SW480 (cell line): ENCODE data around the gene E2F3.
"Not testable (repeated sequence)": the region's sequence is repeated elsewhere in the genome, so short reads cannot be mapped to it uniquely, and the experiment has no call there.

Experiments used
- DNase-seq: peaks from one replicate; pipeline ENCODE4 v3.0.0-alpha.2; 2016; ENCODE audit warnings: low spot score

Gene E2F3

DNA sequence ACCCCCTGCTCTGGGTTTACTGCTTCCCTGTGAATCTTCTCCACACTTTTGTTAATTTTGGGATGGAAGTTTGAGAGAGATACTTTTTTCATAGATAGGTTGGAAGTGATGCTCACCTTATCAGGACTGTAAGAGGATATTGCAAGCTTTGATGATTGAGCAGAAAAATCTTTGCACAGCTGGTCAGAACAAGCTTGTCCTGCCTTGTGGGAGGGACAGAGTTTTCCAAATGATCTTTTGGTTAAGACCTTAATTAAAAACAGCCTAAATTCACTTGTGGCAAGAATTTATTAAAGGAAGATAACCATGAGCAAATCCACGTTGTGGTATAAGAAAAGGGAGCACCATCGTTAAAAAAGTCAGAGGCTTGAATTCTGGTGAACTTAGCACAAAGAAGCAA is 32.2 kb downstream of the E2F3 start:
- DNase-seq: no peak

DNA sequence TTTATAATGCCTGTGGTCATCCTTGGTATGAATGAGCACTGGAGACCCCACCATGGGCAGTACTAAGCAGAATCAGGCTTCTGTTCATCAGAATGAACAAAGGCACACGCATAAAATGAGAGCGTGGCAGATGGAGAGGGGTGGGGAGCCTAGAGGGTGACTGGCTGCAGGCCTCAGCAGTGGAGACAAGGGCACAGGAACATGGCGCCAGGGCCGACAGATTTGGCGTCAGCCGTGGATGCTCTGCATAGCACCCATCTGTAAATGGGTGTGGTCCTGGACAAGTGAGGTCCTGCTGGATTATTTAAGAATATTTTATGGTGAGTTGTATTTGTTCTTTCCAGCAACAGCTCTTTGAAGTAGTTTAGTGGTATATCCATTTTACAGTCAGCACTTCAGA is 33.1 kb downstream of the E2F3 start:
- no peak for DNase-seq

DNA sequence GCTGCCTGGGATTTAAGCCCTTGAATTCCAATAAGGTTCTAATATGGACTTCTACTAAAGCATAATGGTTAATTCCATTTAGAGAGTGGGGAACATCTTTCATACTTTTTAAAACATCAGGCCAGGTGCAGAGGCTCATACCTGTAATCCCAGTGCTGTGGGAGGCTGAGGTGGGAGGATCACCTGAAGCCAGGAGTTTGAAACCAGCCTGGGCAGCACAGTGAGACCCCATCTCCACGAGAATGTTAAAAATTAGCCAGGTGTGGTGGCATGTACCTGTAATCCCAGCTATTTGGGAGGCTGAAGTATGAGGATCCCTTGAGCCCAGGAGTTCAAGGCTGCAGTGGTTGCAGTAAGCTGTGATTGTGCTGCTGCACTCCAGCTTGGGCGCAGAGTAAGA is 35.0 kb downstream of the E2F3 start:
- no peak for DNase-seq

DNA sequence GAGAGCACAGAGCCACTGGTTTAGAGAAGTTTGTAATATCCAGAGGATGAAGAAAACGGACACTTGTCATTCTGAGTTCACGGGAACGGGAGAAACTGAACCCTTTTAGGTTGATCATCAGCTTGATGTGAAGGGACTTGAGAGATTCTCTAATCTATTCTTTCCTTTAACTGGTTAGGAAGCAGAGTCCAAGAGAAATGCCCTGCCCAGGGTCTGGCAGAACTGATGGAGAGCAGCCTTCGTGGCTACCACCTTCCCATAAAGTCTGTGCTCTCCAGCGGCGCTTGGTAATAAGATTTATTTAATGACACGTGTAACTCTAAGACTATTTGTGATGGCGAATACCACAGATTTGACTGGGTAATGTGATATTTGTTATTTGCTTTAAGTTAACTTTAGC is 36.0 kb downstream of the E2F3 start:
- DNase-seq: no peak

DNA sequence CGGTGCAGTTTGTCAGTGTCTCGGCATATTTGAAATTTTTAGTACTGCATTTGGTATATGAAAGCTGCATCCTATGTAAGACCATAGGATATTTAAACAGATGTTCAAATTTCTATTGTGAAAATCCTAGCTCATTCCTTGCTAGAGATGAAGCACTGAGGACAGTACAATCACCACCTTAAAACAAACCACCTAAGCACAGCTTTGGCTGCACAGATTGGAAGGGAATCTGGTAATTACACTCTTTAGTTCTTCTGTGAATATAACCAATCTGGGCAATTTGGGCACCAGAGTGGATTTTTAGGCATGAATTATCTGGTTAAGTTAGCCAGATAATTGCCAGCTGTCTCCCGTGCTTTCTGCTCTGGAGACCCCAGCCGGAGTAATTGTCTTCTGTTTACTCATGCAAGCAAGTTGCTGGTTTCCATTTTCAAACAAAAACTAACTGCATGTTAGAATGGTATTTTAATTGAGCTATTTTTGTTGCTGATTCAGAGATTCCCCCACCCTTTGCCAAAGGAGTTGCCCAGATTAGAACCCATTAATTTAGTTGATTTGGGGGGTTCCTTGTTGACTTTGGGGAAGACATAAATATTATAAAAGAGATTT is 36.9 kb downstream of the E2F3 start:
- DNase-seq: no peak

DNA sequence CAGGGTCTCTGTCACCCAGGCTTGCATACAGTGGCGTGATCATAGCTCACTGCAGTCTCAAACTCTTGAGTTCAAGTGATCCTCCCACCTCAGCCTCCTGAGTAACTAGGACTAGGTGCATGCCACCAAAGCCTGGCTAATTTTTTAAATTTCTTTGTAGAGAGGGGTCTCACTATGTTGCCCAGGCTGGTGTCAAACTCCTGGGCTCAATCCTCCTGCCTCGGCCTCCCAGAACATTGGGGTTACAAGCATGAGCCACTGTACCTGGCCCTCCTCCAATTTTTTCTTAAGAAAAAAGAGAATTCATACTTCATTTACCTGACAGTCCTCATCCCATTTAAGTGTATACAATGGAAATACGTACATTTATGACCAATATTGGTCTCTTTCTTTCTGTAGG is 37.9 kb downstream of the E2F3 start:
- no peak for DNase-seq

DNA sequence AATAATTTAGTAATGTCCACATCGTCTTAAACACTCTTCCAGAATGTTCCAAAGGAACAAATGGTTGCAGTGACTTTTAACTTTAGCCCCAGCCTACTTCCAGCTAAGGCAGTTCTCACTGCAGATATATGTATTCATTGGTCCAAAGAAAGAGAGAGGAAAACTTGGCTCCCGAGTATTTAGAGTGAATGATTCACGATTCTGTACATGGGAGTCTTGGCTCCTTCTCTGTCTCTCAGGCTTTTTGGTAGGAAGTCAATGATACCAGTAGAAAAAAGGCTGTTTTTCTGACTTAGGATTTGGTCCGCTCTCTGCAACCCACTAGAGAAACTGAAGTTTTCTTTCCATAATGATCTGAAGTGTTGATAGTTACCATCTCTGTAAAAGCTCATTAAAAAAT is 38.6 kb downstream of the E2F3 start:
- DNase-seq: no peak

DNA sequence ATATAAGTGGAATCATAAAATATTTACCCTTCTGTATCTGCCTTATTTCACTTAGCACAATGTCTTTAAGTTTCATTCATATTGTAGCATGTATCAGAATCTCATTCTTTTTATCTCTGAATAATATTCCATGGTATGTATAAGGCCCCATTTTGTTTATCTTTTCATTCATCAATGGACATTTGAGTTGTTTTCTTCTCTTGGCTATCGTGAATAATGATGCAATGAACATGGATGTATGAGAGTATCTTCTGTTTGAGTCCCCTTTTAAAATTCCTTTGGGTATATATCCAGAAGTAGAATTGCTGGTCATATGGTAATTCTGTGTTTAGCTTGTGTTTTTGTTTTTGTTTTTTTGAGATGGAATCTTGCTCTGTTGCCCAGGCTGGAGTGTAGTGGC is 39.6 kb downstream of the E2F3 start:
- DNase-seq: no peak

DNA sequence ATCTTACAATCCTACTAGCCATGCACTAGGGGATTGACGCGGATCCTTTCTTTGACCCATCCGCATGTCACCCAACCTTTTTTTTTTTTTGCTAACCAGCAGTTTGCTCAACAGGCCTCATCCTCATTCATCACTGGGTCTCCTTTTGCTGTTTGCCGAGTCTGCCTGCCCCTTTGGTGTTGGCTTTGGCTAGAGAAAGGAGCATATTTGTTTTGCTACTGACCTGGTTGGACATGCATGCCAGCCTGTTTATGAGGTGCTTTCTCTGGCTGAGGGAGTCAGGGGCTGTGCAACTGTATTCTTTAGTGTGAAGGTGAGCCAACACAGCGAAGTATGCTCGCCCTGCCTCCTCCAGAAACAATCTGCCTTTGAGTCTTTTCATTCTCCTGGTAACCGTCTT is 40.2 kb downstream of the E2F3 start:
- DNase-seq: no peak

DNA sequence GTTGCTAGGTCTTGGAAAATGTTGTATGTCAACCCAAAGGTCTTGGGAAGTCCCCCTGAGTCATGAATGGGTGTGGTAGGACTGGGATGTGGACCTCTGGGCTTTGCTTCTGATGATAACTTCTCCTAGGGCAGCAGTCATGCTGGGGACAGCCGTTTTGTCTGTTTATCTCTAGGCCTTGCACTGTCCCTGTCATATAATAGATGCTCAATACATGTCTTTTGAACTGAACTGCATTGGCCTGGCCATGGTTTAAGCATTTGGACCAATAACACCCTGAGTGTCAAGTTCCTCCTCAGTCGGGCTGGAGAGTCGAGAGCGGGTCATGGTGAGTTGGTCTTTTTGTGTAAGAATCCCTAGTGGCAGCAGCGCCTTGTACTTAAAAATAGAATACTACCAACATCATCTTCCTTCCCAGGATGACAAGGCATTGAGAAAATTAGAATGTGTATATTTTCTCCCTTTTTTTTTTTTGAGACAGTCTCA is 43.1 kb downstream of the E2F3 start:
- DNase-seq: no peak

DNA sequence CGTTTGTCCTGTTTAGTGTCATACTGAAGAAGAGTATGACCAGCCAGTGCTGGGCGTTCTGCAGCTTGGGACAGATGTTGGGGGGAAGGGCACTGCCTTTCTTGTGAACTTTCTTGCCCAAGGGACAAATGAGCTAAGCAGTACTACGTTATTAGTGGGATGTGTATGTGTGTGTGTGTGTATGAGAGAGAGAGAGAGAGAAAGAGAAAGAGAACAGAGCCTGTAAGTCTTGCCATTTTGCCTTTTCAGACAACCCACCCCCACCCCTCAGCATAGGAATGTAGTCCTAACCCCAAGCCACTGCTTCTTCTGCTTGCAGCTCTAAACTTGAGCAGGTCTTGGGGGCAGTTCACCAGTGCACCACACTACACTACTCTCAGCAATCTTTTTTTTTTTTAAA is 45.5 kb downstream of the E2F3 start:
- DNase-seq: no peak

DNA sequence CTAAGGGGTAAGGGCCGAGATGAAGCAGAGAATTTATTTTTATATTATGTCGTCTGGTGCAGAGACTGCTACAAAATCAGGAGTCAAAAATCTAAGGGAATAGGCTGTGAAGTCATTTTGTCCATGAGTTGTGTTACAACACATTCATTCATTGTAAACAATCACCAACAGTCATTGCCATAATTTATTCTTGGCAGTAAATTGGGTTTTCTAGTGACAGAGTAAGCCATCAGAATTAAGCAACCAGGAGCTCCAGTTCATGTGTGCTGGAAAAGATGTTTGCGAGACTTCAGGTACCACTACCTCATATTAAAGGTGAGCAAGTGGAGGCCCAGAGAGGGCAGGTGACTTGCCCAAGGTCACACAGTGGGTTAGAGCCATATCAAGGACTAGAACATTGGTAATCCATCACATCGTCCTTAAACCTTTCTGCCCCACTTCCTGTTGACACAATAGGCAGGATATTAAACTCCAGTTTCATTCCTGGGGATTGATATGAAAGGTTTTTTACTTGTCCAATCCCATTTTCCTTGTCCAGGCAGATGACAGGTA is 46.0 kb downstream of the E2F3 start:
- DNase-seq: no peak

DNA sequence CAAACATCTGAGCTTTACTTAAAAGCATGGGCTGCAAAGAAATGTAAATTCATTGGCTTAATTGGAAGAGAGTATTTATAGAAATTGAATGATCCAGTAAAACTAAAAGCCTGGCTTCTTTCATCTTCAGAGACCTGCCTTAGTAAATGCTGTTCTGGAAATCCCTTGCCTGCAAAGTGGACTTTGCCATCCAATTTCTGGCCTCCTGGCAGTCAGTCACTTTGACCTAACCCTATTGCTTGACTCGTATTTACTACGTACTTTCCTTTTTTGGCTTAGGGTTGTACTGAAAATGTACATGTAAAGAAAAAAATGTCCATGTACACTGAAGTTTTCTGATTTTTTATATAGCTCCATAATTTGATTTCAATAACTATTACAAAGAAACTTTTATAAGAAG is 47.1 kb downstream of the E2F3 start:
- DNase-seq: no peak

DNA sequence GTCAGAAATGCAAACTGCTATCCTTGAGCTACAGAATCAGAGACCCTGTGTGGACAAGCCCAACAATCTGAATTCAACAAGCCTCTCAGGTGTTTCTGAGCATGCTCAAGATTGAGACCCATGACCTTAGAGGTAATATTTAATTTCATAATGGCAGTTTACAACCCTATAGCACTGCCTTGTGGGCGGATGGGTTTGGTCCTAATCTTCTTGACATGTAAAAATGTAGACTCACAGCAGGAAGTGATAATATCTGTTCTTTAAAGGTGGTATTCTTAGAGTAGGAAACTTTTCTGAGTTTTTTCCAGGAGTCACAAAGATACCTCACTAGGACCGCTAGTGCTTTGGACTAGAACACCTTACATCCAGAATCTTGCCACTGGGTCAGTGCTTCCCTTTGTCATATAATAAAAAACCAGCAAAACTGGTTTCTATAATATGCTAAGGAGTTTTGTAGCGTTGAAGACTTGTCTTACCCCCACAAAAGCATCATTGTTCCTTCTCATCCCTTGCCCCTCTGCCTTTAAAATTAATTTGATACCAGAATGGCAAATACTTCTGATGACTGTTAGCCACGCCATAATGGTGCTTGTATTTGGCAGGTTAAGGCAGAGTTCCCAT is 52.6 kb downstream of the E2F3 start:
- no peak for DNase-seq

DNA sequence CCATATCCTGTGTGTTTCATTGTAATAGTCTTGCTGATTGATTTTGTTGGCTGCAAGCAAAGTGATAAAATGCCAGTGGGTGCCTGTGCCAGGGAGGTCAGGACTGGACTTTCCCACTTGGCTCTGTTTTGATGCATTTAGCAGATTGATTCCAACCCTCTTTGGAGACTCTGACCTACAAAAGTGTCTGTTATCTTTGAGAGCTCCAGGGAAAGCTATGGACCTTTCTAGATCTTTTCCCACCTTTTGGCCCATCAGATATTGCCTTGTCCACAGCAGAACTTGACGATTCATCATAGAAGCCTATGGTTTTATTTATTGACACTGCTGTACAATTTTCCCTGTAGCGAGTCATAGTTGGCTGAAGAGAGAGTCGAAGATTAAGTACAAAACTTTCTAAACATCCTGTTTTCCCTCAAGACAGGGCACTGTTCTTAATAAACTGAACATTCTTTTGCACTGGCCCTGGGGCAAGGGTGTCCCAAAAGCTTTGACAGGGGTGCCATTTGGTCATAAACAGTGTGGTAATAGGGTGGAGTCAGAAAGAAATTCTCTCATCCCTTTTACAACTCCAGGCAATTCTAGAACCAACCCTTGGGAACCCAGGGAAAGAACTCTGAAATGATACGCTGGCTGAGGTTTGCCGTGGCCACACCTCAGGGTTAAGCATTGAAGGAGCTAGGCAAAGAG is 53.7 kb downstream of the E2F3 start:
- no peak for DNase-seq

DNA sequence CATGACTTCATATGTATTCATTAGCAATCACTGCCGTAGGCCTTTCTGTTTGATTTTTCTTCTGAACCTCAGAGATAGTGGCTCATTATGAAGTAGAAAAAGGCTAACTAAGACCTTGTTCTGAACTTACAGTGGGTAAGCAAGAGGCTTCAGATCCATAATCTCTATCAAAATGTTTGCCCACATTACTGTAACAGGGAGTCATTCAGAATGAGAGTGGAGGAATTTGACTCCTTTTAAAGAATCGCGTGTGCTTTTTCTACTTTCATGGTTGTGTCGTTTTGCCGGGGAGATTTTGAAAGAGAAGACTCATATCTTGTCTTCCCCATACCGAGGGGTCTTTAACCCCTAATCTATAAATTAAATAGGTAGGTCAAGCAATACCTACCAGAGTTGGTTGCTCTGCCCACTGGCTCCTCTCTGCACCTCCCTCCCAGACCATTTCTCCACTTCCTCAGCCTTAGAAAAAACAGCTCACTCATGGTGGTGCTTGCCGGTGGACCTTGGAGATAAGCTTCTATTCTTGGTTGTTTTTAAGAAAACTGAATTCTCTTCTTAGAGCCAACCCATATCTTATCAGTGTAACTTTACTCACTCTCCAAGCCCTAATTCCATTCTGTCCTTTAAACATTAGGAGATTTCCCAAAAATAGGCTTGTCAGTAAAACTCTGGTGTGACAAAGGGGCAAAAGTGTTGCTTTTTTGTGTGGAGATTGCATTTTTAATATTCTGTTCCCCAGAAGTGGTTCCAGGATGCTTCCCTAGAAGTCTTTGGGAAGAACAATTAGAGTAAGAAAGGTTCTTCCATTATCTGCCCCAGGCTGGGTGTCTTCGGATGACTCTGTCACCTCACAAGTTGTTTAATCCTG is 56.6 kb downstream of the E2F3 start:
- no peak for DNase-seq

DNA sequence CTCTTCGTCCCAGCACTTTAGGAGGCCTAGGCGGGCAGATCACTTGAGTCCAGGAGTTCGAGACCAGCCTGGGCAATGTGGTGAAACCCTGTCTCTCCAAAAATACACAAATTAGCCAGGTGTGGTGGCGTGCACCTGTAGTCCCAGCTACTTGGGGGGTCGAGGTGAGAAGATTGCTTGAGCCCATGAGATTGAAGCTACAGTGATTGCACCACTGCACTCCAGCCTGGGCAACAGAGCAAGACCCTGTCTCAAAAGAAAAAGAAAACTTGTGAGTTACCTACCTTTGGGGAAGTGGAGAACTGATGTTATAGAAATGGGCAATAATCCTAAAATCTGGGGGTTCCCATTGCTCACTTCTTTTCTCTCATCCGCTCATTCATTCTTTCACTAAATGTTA is 58.0 kb downstream of the E2F3 start:
- DNase-seq: no peak

DNA sequence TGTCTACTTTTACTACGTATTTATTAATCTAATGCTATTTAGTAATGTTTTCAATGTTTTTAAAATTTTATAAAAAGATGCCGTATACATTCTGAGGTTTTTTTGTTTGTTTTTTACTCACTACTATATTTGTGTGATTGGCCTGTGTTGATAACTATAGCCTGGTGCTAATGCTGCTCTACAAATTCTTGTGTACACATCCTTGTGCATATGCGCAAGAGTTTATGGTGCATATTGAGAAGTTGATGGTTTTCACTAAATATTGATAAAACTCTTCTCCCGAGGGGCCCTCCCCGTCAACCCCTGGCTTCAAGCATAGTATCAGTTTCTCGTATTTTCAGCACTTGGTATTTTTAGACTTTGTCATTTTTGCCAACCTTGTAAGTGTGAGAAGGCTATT is 59.9 kb downstream of the E2F3 start:
- no peak for DNase-seq

DNA sequence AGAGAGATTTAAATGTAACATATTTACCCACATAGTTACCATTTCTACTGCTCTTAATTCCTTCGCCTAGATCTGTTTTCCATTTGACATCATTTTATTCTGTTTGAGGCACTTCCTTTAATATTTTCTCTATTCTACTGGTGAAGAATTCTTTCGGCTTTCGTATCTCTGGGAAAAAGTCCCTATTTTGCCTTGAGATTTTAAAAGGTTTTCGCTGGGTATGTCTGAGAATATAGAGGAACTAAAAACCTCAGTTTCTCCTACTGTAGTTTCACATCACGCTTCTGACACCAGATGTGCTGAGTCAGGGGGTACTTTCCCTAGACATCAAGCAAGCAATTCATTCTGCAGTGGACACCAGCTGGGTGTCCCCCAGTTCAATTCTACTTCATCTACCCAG is 61.7 kb downstream of the E2F3 start:
- no peak for DNase-seq

DNA sequence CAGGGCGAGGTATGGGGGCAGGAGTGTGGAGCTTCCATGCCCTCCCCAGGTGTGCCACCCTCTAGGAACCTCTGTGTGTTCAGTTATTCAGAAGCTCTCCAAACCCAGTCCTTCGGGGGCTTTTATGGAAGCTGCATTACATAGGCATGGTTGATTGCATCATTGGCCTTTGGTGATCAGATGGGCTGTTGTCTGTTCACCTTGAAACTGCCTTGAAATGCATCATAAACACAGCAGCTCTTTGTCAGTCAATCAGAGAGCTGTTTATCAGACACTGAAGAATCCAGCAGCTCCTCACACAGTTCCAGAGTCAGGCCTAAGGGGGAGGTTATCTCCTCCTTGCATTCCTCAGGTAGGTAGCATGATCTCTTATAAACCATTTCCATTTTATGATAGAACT is 62.4 kb downstream of the E2F3 start:
- DNase-seq: no peak

DNA sequence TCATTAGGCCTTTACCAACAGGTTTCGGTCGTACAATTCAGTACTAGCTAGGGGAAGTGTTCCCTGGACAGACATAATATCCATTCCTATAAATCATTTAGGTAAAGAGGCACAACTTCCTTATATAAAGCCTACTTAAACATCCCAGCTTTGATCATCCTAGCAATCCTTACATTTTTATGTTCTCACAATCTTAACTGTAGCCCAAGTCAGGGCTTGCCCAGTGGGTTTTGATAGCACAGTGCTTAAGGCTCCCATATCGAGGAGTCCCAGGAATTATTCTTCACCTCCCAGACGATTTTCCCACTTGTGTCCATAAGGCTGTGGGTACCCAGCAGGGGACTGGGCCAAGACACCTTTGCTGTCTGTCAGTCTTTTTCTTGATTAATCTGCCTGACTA is 63.2 kb downstream of the E2F3 start:
- DNase-seq: no peak

DNA sequence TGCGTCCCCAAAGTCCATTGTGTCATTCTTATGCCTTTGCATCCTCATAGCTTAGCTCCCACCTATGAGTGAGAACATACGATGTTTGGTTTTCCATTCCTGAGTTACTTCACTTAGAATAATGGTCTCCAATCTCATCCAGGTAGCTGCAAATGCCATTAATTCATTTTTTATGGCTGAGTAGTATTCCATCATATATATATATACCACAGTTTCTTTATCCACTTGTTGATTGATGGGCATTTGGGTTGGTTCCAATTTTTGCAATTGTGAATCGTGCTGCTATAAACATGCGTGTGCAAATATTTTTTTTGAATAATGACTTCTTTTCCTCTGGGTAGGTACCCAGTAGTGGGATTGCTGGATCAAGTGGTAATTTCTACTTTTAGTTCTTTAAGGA is 63.9 kb downstream of the E2F3 start:
- not testable (repeated sequence) for DNase-seq
